HepG2 (cell line): ENCODE results near the gene SPRN. TPM values are rescaled to one million over a fixed set of nuclear protein-coding genes. Genes with fewer than 3 reads are reported as not detected.

Experiments used
- ARHGAP35 ChIP-seq: sonication (generic); formaldehyde crosslinking; IDR thresholded peaks from 2 replicates; pipeline ENCODE4 v1.9.0; 2022; ENCODE audit warnings: mild to moderate bottlenecking, inconsistent platforms, moderate library complexity, missing genetic modification reagents, borderline replicate concordance
- ATF6 ChIP-seq: sonication (generic); formaldehyde crosslinking; conservative IDR thresholded peaks from 2 replicates; pipeline ENCODE4 v1.4.0; 2020; ENCODE audit warnings: missing genetic modification reagents
- ATM ChIP-seq: fragments of 450-650 bp; IDR thresholded peaks from 2 replicates; pipeline ENCODE4 v1.7.1; 2017; ENCODE audit warnings: mild to moderate bottlenecking, borderline replicate concordance
- CERS6 ChIP-seq: sonication (generic); formaldehyde crosslinking; IDR thresholded peaks from 2 replicates; pipeline ENCODE4 v1.5.0; 2020; ENCODE audit warnings: missing genetic modification reagents
- ELF4 ChIP-seq: sonication (generic); formaldehyde crosslinking; IDR thresholded peaks from 2 replicates; pipeline ENCODE4 v1.5.0; 2020; ENCODE audit warnings: missing genetic modification reagents, mild to moderate bottlenecking, moderate library complexity, borderline replicate concordance
- KLF11 ChIP-seq: IDR thresholded peaks from 2 replicates; pipeline ENCODE4 v1.6.1; 2016; ENCODE audit warnings: missing compliant biosample characterization
- MAF1 ChIP-seq: sonication (generic); formaldehyde crosslinking; IDR thresholded peaks from 2 replicates; pipeline ENCODE4 v1.5.0; 2020; ENCODE audit warnings: missing genetic modification reagents, borderline replicate concordance
- MAZ ChIP-seq, 2 experiments: sonication (generic) in 1 of 2; formaldehyde crosslinking in 1 of 2; IDR thresholded peaks; 2 replicates each; pipeline versions ENCODE4 v1.5.0 to v1.6.1; 2012 to 2020; ENCODE audit warnings: low read depth in 2 of 2, mild to moderate bottlenecking in 2 of 2, borderline replicate concordance in 1 of 2, improper control_type of control experiment in 1 of 2, low read length in 1 of 2, missing genetic modification reagents in 1 of 2, moderate library complexity in 1 of 2
- MTA1 ChIP-seq: sonication (generic); formaldehyde crosslinking; IDR thresholded peaks from 2 replicates; pipeline ENCODE4 v1.4.0; 2020; ENCODE audit warnings: missing genetic modification reagents, mild to moderate bottlenecking, borderline replicate concordance
- NCOA5 ChIP-seq: sonication (generic); formaldehyde crosslinking; IDR thresholded peaks from 2 replicates; pipeline ENCODE4 v1.4.0; 2020; ENCODE audit warnings: missing genetic modification reagents
- ONECUT2 ChIP-seq: sonication (generic); formaldehyde crosslinking; IDR thresholded peaks from 2 replicates; pipeline ENCODE4 v1.4.0; 2020; ENCODE audit warnings: missing genetic modification reagents
- PAF1 ChIP-seq: IDR thresholded peaks from 2 replicates; pipeline ENCODE4 v1.6.1; 2016; ENCODE audit warnings: missing genetic modification reagents, missing compliant biosample characterization
- PCBP1 ChIP-seq: fragments of 200-400 bp; formaldehyde crosslinking; IDR thresholded peaks from 2 replicates; pipeline ENCODE4 v1.6.1; 2017; ENCODE audit warnings: mild to moderate bottlenecking, low read depth, low read length, borderline replicate concordance
- POLR2AphosphoS5 ChIP-seq: IDR thresholded peaks from 2 replicates; pipeline ENCODE4 v1.6.1; 2012; ENCODE audit warnings: low read depth, low read length
- REXO4 ChIP-seq: sonication (generic); formaldehyde crosslinking; IDR thresholded peaks from 2 replicates; pipeline ENCODE4 v1.8.0; 2022; ENCODE audit warnings: missing genetic modification reagents, mild to moderate bottlenecking, borderline replicate concordance
- THRA ChIP-seq: sonication (generic); formaldehyde crosslinking; IDR thresholded peaks from 2 replicates; pipeline ENCODE4 v1.4.0; 2020; ENCODE audit warnings: missing genetic modification reagents, borderline replicate concordance
- ZBTB4 ChIP-seq: sonication (generic); formaldehyde crosslinking; IDR thresholded peaks from 2 replicates; pipeline ENCODE4 v1.4.0; 2020; ENCODE audit warnings: missing genetic modification reagents, mild to moderate bottlenecking, borderline replicate concordance
- polyA plus RNA-seq, 8 experiments: library from polyadenylated mRNA; depleted of rRNA in 3 of 8; stranded (reverse) in 7 of 8; unstranded in 1 of 8; fragments of >200 nt; fragmentation: Illumina TruSeq in 4 of 8; extraction: Trizol in 4 of 8; gene quantifications; 2 replicates each; pipeline versions ENCODE4 v1.2.1 to v1.2.3, GENCODE V29; 2011 to 2016; ENCODE audit warnings: low read depth in 4 of 8, missing spikeins in 1 of 8, mixed read lengths in 1 of 8; ENCODE audit not compliant: insufficient read depth in 1 of 8
- total RNA-seq, 5 experiments: library from RNA; depleted of rRNA; stranded (reverse); fragments of >200 nt; fragmentation: Illumina TruSeq; extraction: Trizol; gene quantifications; 2 replicates each; pipeline ENCODE4 v1.2.3, GENCODE V29; 2016; ENCODE audit warnings: low read depth in 1 of 5
- TF ChIP-seq, protein P1 (sequence below): sonication (generic); formaldehyde crosslinking; IDR thresholded peaks from 2 replicates; pipeline ENCODE4 v1.9.0; 2022; ENCODE audit warnings: missing genetic modification reagents, mild to moderate bottlenecking, borderline replicate concordance

The SPRN gene
- total and polyA plus RNA-seq, 2 of the 13 experiments (the other 11 are each of a cell fraction or from before 2014, with no cell fraction given): not detected

DNA sequence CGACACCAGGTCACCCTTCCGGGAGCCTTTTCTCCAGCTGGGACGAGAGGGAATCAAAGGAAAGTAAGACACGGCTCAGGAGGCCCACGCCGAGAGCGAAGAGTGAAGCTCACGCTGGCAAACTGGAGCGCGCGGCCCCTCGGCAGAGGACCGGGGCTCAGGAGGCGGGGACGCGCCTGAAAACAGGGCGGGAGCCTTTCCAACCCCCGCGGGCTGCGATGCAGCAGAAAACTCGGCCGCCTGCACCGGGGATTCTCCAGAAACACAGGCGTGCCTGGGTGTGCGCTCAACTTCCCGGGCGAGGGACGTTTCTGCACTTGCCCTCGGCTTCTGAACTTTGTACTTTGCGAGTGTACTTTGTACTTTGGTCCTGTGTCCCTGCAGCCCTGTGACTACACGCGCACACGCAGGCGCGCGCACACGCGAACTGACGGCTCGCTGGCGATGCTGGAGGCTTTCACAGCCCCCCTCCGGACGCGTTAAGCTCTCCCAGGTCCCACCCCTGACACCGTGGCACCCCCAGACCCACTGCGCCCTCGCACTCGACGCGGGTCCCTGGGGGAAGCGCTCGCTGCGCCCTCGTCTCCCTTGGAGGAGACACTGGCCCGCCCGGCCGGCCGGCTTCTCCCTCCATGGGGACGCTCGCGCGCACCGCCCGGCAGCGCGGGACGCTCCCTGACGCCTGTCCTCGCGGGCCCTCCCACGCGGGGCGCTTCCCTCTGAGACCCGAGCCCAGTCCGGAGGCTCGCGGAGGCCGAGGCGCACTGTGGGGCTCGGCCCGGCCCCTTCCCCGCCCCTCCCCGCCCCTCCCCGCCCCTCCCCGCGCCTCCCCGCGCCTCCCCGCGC lies 46.0 kb downstream of the SPRN start (continued):
- no peak for TF ChIP-seq MAZ (IDR thresholded peaks at IDR 0.05; ENCODE audit: borderline replicate concordance, low read depth, low read length)
- TF ChIP-seq MAZ (CRISPR knock-in tag; IDR thresholded peaks at IDR 0.05; ENCODE audit: low read depth): peak; percentile 74
- TF ChIP-seq CERS6: no peak
- no peak for TF ChIP-seq ELF4 (CRISPR knock-in tag)
- peak; percentile 80 for TF ChIP-seq POLR2AphosphoS5
- TF ChIP-seq MTA1 (CRISPR knock-in tag): peak; percentile 68; the same call in 1 of the 2 replicates
- no peak for TF ChIP-seq KLF11 (CRISPR knock-in tag)
- TF ChIP-seq ARHGAP35: 0 out of 2 replicates have a peak, but pooled peaks have one; percentile 18
- TF ChIP-seq MAF1 (CRISPR knock-in tag): no peak
- no peak for TF ChIP-seq PCBP1
- peak; percentile 73; the same call in 1 of the 2 replicates for TF ChIP-seq THRA (CRISPR knock-in tag)
- TF ChIP-seq ATF6 (CRISPR knock-in tag): no peak
- TF ChIP-seq, protein P1, sequence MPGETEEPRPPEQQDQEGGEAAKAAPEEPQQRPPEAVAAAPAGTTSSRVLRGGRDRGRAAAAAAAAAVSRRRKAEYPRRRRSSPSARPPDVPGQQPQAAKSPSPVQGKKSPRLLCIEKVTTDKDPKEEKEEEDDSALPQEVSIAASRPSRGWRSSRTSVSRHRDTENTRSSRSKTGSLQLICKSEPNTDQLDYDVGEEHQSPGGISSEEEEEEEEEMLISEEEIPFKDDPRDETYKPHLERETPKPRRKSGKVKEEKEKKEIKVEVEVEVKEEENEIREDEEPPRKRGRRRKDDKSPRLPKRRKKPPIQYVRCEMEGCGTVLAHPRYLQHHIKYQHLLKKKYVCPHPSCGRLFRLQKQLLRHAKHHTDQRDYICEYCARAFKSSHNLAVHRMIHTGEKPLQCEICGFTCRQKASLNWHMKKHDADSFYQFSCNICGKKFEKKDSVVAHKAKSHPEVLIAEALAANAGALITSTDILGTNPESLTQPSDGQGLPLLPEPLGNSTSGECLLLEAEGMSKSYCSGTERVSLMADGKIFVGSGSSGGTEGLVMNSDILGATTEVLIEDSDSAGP (CRISPR knock-in tag): peak; percentile 86
- no peak for TF ChIP-seq ZBTB4 (CRISPR knock-in tag)
- no peak for TF ChIP-seq ATM
- TF ChIP-seq PAF1: no peak
- no peak for TF ChIP-seq ONECUT2 (CRISPR knock-in tag)
- TF ChIP-seq NCOA5: no peak
- TF ChIP-seq REXO4 (CRISPR knock-in tag): no peak
